H9 (cell line): ENCODE data around the gene MRPS27. TPM values are rescaled to one million over a fixed set of nuclear protein-coding genes. Genes with fewer than 3 reads are reported as not detected.
A peak's percentile ranks its signal among the peaks of the same experiment; 100 is the strongest.

Experiments used
- DNase-seq: peaks from one replicate; pipeline ENCODE4 v3.0.0-alpha.2; 2017
- H2AFZ ChIP-seq: one replicate; pipeline ENCODE4 v1.6.1; 2013; ENCODE audit warnings: mild to moderate bottlenecking, low read length, control low read depth, moderate library complexity
- H2AK5ac ChIP-seq: 2 replicates; pipeline ENCODE4 v1.6.1; 2013; ENCODE audit warnings: low read length, control low read depth, mixed read lengths; ENCODE audit not compliant: insufficient read length
- H2BK120ac ChIP-seq: one replicate; pipeline ENCODE4 v1.6.1; 2013; ENCODE audit warnings: low read depth, mild to moderate bottlenecking, low read length, control low read depth, inconsistent platforms; ENCODE audit not compliant: poor library complexity, severe bottlenecking
- H2BK12ac ChIP-seq: 2 replicates; pipeline ENCODE4 v1.6.1; 2013; ENCODE audit warnings: low read length, control low read depth, mixed read lengths, low read depth; ENCODE audit not compliant: insufficient read length
- H2BK15ac ChIP-seq: 2 replicates; pipeline ENCODE4 v1.6.1; 2013; ENCODE audit warnings: low read depth, low read length, control low read depth
- H2BK20ac ChIP-seq: one replicate; pipeline ENCODE4 v1.6.1; 2013; ENCODE audit warnings: low read depth, mild to moderate bottlenecking, low read length, control low read depth, inconsistent platforms; ENCODE audit not compliant: poor library complexity, severe bottlenecking
- H2BK5ac ChIP-seq: 2 replicates; pipeline ENCODE4 v1.6.1; 2013; ENCODE audit warnings: low read length, control low read depth, mixed read lengths; ENCODE audit not compliant: insufficient read length
- H3K14ac ChIP-seq: 2 replicates; pipeline ENCODE4 v1.6.1; 2013; ENCODE audit warnings: low read length, control low read depth; ENCODE audit not compliant: insufficient read depth
- H3K18ac ChIP-seq: 2 replicates; pipeline ENCODE4 v1.6.1; 2013; ENCODE audit warnings: low read depth, mild to moderate bottlenecking, mixed read lengths, low read length, control low read depth; ENCODE audit not compliant: insufficient read length
- H3K23ac ChIP-seq: 2 replicates; pipeline ENCODE4 v1.6.1; 2013; ENCODE audit warnings: low read length, control low read depth, mixed read lengths, low read depth; ENCODE audit not compliant: insufficient read length
- H3K23me2 ChIP-seq: 2 replicates; pipeline ENCODE4 v1.6.1; 2013; ENCODE audit warnings: low read depth, mild to moderate bottlenecking, mixed read lengths, low read length, control low read depth; ENCODE audit not compliant: insufficient read length, poor library complexity, severe bottlenecking
- H3K27ac ChIP-seq: 2 replicates; pipeline ENCODE4 v1.5.1; 2013; ENCODE audit warnings: low read length, control low read depth, mixed read lengths, low read depth; ENCODE audit not compliant: insufficient read length
- H3K27me3 ChIP-seq: 2 replicates; pipeline ENCODE4 v1.6.1; 2013; ENCODE audit warnings: low read length, control low read depth, inconsistent platforms; ENCODE audit not compliant: insufficient read depth
- H3K4ac ChIP-seq: 2 replicates; pipeline ENCODE4 v1.6.1; 2013; ENCODE audit warnings: low read depth, mild to moderate bottlenecking, control low read depth, inconsistent platforms, low read length, moderate library complexity
- H3K4me1 ChIP-seq: 2 replicates; pipeline ENCODE4 v1.6.1; 2013; ENCODE audit warnings: low read length, control low read depth, inconsistent platforms; ENCODE audit not compliant: insufficient read depth
- H3K4me2 ChIP-seq: 2 replicates; pipeline ENCODE4 v1.6.1; 2013; ENCODE audit warnings: low read length, control low read depth, mixed read lengths; ENCODE audit not compliant: insufficient read length, insufficient read depth
- H3K56ac ChIP-seq: 2 replicates; pipeline ENCODE4 v1.6.1; 2013; ENCODE audit warnings: low read depth, mild to moderate bottlenecking, mixed read lengths, low read length, control low read depth; ENCODE audit not compliant: insufficient read length
- H3K79me1 ChIP-seq: 2 replicates; pipeline ENCODE4 v1.6.1; 2013; ENCODE audit warnings: low read depth, mild to moderate bottlenecking, moderate library complexity, low read length, control low read depth, inconsistent platforms; ENCODE audit not compliant: insufficient read depth, poor library complexity, severe bottlenecking
- H3K79me2 ChIP-seq: 2 replicates; pipeline ENCODE4 v1.6.1; 2013; ENCODE audit warnings: low read length, control low read depth, inconsistent platforms; ENCODE audit not compliant: insufficient read depth
- H3K9ac ChIP-seq: 2 replicates; pipeline ENCODE4 v1.6.1; 2013; ENCODE audit warnings: low read length, control low read depth, mixed read lengths; ENCODE audit not compliant: insufficient read length; ENCODE audit errors: extremely low read depth
- H3K9me3 ChIP-seq: one replicate; pipeline ENCODE4 v1.6.1; 2013; ENCODE audit warnings: low read depth, low read length, inconsistent platforms; ENCODE audit not compliant: control insufficient read depth
- H3T11ph ChIP-seq: one replicate; pipeline ENCODE4 v1.6.1; 2013; ENCODE audit warnings: mild to moderate bottlenecking, low read length, control low read depth, inconsistent platforms
- H4K20me1 ChIP-seq: one replicate; pipeline ENCODE4 v1.6.1; 2013; ENCODE audit not compliant: control insufficient read depth, insufficient read length, insufficient read depth
- H4K5ac ChIP-seq: 2 replicates; pipeline ENCODE4 v1.6.1; 2013; ENCODE audit warnings: low read depth, mild to moderate bottlenecking, mixed read lengths, low read length, control low read depth; ENCODE audit not compliant: insufficient read length
- H4K8ac ChIP-seq: replicated peaks from 2 replicates; pipeline ENCODE4 v1.6.1; 2013; ENCODE audit warnings: low read length, control low read depth, mixed read lengths, low read depth; ENCODE audit not compliant: insufficient read length
- H4K91ac ChIP-seq: 2 replicates; pipeline ENCODE4 v1.6.1; 2013; ENCODE audit warnings: low read depth, mild to moderate bottlenecking, moderate library complexity, mixed read lengths, low read length, control low read depth; ENCODE audit not compliant: insufficient read length
- H3K27ac Mint-ChIP-seq, 3 experiments: 2 replicates in 2 of 3; 3 replicates in 1 of 3; pipeline ENCODE4 v1.8.0; 2020 to 2021; ENCODE audit warnings: mixed read lengths in 3 of 3, mild to moderate bottlenecking in 1 of 3, moderate library complexity in 1 of 3
- H3K27me3 Mint-ChIP-seq: 2 replicates; pipeline ENCODE4 v1.8.0; 2021; ENCODE audit warnings: low read depth, mild to moderate bottlenecking, moderate library complexity, mixed read lengths
- H3K36me3 Mint-ChIP-seq, 3 experiments: 2 replicates in 2 of 3; 3 replicates in 1 of 3; pipeline ENCODE4 v1.8.0; 2020 to 2021; ENCODE audit warnings: low read depth in 3 of 3, mixed read lengths in 3 of 3; ENCODE audit not compliant: insufficient read depth in 1 of 3
- H3K4me1 Mint-ChIP-seq, 2 experiments: 2 replicates each; pipeline ENCODE4 v1.8.0; 2020; ENCODE audit warnings: mixed read lengths in 2 of 2
- H3K4me3 Mint-ChIP-seq, 2 experiments: 2 replicates in 1 of 2; 3 replicates in 1 of 2; pipeline ENCODE4 v1.8.0; 2020 to 2021; ENCODE audit warnings: mild to moderate bottlenecking in 2 of 2, mixed read lengths in 2 of 2, moderate library complexity in 1 of 2
- H3K9me3 Mint-ChIP-seq, 2 experiments: 2 replicates in 1 of 2; 3 replicates in 1 of 2; pipeline ENCODE4 v1.8.0; 2020; ENCODE audit warnings: mild to moderate bottlenecking in 2 of 2, mixed read lengths in 2 of 2, moderate library complexity in 1 of 2
- WGBS: extraction: QIAGEN DNeasy Blood & Tissue Kit; methylation state at CpG from one replicate; pipeline ENCODE4 v1.1.7; 2013; ENCODE audit warnings: missing lambda C conversion rate, low lambda C conversion rate, mixed read lengths; ENCODE audit not compliant: insufficient read length; ENCODE audit errors: extremely low coverage; 5-methylcytosine and 5-hydroxymethylcytosine counted together
- total RNA-seq: library from RNA; stranded (reverse); gene quantifications from 2 replicates; pipeline ENCODE4 v1.2.1, GENCODE V29; 2021
- TF ChIP-seq, protein P1 (sequence below): fragments of 200-600 bp; sonication (generic); conservative IDR thresholded peaks from 3 replicates; pipeline ENCODE4 v1.8.0; 2021; ENCODE audit warnings: antibody characterized with exemption, mild to moderate bottlenecking

The MRPS27 gene
- total RNA-seq, 1 experiment from 2014 or later: 83.3 TPM

DNA sequence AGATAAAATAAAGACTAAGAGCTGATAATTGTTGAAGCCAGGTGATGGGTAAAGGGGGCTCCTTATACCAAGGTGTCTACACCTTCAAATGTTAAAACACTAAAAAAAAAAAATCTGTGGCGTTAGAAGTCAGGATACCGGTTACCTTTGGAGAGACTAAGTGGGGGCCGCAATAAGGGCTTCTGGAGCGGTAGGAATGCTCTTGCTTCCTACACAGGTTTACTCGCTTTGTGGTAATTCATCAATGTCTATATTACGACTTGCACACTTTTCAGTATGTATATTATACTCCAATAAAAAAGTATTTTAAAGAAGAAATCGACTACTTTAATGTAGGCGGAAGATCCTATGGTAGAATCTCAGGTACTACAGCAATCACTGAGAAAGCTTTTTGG is 12.5 kb downstream of the MRPS27 start:
- Histone ChIP-seq H3K4me2 (peak overlapping the region; percentile 1), H3K9me3 (no peaks in the 10 kb centered on the region), H4K5ac (no peak overlapping the region), H4K91ac (no peak overlapping the region), H3T11ph (no peak overlapping the region), H2BK120ac (no peak overlapping the region), H3K4me1 (peaks cover 6% of the 10 kb centered on the region; the same call in 1 of the 2 replicates), H3K23ac (no peak overlapping the region), H3K56ac (no peak overlapping the region), H3K79me2 (peaks cover 7% of the 10 kb centered on the region; the same call in 1 of the 2 replicates), H3K4ac (no peak overlapping the region), H2BK5ac (no peak overlapping the region), H4K8ac (no peak overlapping the region), H2BK15ac (no peak overlapping the region), H3K27me3 (no peaks in the 10 kb centered on the region), H3K79me1 (peaks cover 3% of the 10 kb centered on the region), H2BK20ac (no peak overlapping the region), H3K18ac (peak overlapping the region; percentile 29), H2AK5ac (no peak overlapping the region), H3K9ac (peak overlapping the region; percentile 40), H3K27ac (peak overlapping the region; percentile 4), H4K20me1 (no peaks in the 10 kb centered on the region), H2BK12ac (no peak overlapping the region), H3K23me2 (no peaks in the 10 kb centered on the region), H3K14ac (peak overlapping the region; percentile 67; the same call in 1 of the 2 replicates), H2AFZ (no peak overlapping the region)
- TF ChIP-seq, protein P1, sequence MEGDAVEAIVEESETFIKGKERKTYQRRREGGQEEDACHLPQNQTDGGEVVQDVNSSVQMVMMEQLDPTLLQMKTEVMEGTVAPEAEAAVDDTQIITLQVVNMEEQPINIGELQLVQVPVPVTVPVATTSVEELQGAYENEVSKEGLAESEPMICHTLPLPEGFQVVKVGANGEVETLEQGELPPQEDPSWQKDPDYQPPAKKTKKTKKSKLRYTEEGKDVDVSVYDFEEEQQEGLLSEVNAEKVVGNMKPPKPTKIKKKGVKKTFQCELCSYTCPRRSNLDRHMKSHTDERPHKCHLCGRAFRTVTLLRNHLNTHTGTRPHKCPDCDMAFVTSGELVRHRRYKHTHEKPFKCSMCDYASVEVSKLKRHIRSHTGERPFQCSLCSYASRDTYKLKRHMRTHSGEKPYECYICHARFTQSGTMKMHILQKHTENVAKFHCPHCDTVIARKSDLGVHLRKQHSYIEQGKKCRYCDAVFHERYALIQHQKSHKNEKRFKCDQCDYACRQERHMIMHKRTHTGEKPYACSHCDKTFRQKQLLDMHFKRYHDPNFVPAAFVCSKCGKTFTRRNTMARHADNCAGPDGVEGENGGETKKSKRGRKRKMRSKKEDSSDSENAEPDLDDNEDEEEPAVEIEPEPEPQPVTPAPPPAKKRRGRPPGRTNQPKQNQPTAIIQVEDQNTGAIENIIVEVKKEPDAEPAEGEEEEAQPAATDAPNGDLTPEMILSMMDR: no peak
- DNase-seq: no peak
- peaks cover 11 to 45% (median 29%) of the 10 kb centered on the region in 3 experiments for H3K36me3 Mint-ChIP-seq
- H3K9me3 Mint-ChIP-seq: no peaks in the 10 kb centered on the region; a peak in 1 of 5 replicates
- peak overlapping the region; percentile 96 to 99 (median 97); a peak in 6 of 7 replicates for H3K27ac Mint-ChIP-seq
- no peaks in the 10 kb centered on the region for H3K27me3 Mint-ChIP-seq
- WGBS: no CpG with 5 or more reads among the region's 8 CpGs
- peak overlapping the region; percentile 79 to 83 for H3K4me3 Mint-ChIP-seq
- peaks cover 30 to 37% of the 10 kb centered on the region in 2 experiments for H3K4me1 Mint-ChIP-seq
